GM23338 (cell line): ENCODE measurements around the gene MORC3. TPM values are rescaled to one million over a fixed set of nuclear protein-coding genes. Genes with fewer than 3 reads are reported as not detected.

Source experiments
- ATAC-seq: fragments of 200-7000 bp; cut with Tn5 transposase; 3 replicates; pipeline ENCODE4 v1.9.1; 2020
- DNase-seq: peaks from one replicate; pipeline ENCODE4 v3.0.0-alpha.2; 2015; ENCODE audit warnings: low spot score
- H2AFZ ChIP-seq: fragments of 200-600 bp; sonication (generic); 2 replicates; pipeline ENCODE4 v1.8.0; 2016; ENCODE audit warnings: antibody characterized with exemption, mild to moderate bottlenecking, moderate library complexity
- H3F3A ChIP-seq: fragments of 200-600 bp; sonication (generic); replicated peaks from 2 replicates; pipeline ENCODE4 v1.8.0; 2017; ENCODE audit warnings: antibody characterized with exemption, mixed run types, low read depth
- H3K27ac ChIP-seq: fragments of 200-600 bp; sonication (generic); 2 replicates; pipeline ENCODE4 v1.6.1; 2016; ENCODE audit warnings: low read depth
- H3K27me3 ChIP-seq: fragments of 200-600 bp; sonication (generic); 2 replicates; pipeline ENCODE4 v1.8.0; 2016; ENCODE audit warnings: mild to moderate bottlenecking, mixed run types, moderate library complexity; ENCODE audit not compliant: insufficient read depth
- H3K36me3 ChIP-seq: fragments of 200-600 bp; sonication (generic); 2 replicates; pipeline ENCODE4 v1.8.0; 2016; ENCODE audit warnings: mild to moderate bottlenecking; ENCODE audit not compliant: insufficient read depth
- H3K4me1 ChIP-seq: fragments of 200-600 bp; sonication (generic); 2 replicates; pipeline ENCODE4 v1.8.0; 2016; ENCODE audit warnings: mild to moderate bottlenecking, moderate library complexity; ENCODE audit not compliant: insufficient read depth
- H3K4me2 ChIP-seq: fragments of 200-600 bp; sonication (generic); 2 replicates; pipeline ENCODE4 v1.7.1; 2017; ENCODE audit warnings: mixed run types
- H3K4me3 ChIP-seq: fragments of 200-600 bp; sonication (generic); 2 replicates; pipeline ENCODE4 v1.6.1; 2016; ENCODE audit warnings: mixed run types
- H3K79me2 ChIP-seq: fragments of 200-600 bp; sonication (generic); replicated peaks from 2 replicates; pipeline ENCODE4 v1.8.0; 2017; ENCODE audit warnings: mild to moderate bottlenecking; ENCODE audit not compliant: insufficient read depth
- H3K9me2 ChIP-seq: fragments of 200-600 bp; sonication (generic); 2 replicates; pipeline ENCODE4 v1.8.0; 2017; ENCODE audit not compliant: insufficient read depth
- H4K20me1 ChIP-seq: fragments of 200-600 bp; sonication (generic); replicated peaks from 2 replicates; pipeline ENCODE4 v1.8.0; 2017; ENCODE audit warnings: mild to moderate bottlenecking; ENCODE audit not compliant: insufficient read depth
- H3K27ac Mint-ChIP-seq: 2 replicates; pipeline ENCODE4 v1.8.0; 2020; ENCODE audit warnings: inconsistent platforms, mild to moderate bottlenecking, moderate library complexity, mixed read lengths
- H3K27me3 Mint-ChIP-seq: 3 replicates; pipeline ENCODE4 v1.8.0; 2022; ENCODE audit warnings: low read depth, mild to moderate bottlenecking, moderate library complexity, mixed read lengths, inconsistent platforms; ENCODE audit not compliant: insufficient read depth, poor library complexity
- H3K36me3 Mint-ChIP-seq: 3 replicates; pipeline ENCODE4 v1.8.0; 2021; ENCODE audit warnings: low read depth, mild to moderate bottlenecking, inconsistent platforms, moderate library complexity, mixed read lengths
- H3K4me1 Mint-ChIP-seq: 3 replicates; pipeline ENCODE4 v1.8.0; 2020; ENCODE audit warnings: mild to moderate bottlenecking, inconsistent platforms, mixed read lengths
- H3K4me3 Mint-ChIP-seq: 3 replicates; pipeline ENCODE4 v1.8.0; 2021; ENCODE audit warnings: moderate library complexity, mild to moderate bottlenecking, inconsistent platforms, mixed read lengths
- H3K9me3 Mint-ChIP-seq: 3 replicates; pipeline ENCODE4 v1.8.0; 2020; ENCODE audit warnings: moderate library complexity, mild to moderate bottlenecking, inconsistent platforms, mixed read lengths
- CREB1 ChIP-seq: fragments of 250-450 bp; sonication (Bioruptor Pico); IDR thresholded peaks from 2 replicates; pipeline ENCODE4 v1.5.0; 2020; ENCODE audit warnings: low read depth, mild to moderate bottlenecking, moderate library complexity
- EZH2 ChIP-seq: fragments of 200-600 bp; sonication (generic); IDR thresholded peaks from one replicate; pipeline ENCODE4 v1.8.0; 2017; ENCODE audit warnings: antibody characterized with exemption, mild to moderate bottlenecking, low read depth; ENCODE audit not compliant: unreplicated experiment
- EZH2phosphoT487 ChIP-seq: fragments of 200-600 bp; sonication (generic); IDR thresholded peaks from one replicate; pipeline ENCODE4 v1.8.1; 2018; ENCODE audit warnings: antibody characterized with exemption; ENCODE audit not compliant: unreplicated experiment
- JUNB ChIP-seq: IDR thresholded peaks from one replicate; pipeline ENCODE4 v1.6.1; 2016; ENCODE audit warnings: antibody characterized with exemption; ENCODE audit not compliant: unreplicated experiment
- NANOG ChIP-seq: IDR thresholded peaks from 2 replicates; pipeline ENCODE4 v1.6.1; 2016; ENCODE audit warnings: antibody characterized with exemption, borderline replicate concordance
- POLR2AphosphoS5 ChIP-seq: IDR thresholded peaks from 2 replicates; pipeline ENCODE4 v1.6.1; 2016; ENCODE audit warnings: antibody characterized with exemption, low read depth
- REST ChIP-seq: IDR thresholded peaks from one replicate; pipeline ENCODE4 v1.6.1; 2018; ENCODE audit warnings: antibody characterized with exemption; ENCODE audit not compliant: unreplicated experiment
- STAT1 ChIP-seq: IDR thresholded peaks from one replicate; pipeline ENCODE4 v1.6.1; 2016; ENCODE audit warnings: antibody characterized with exemption; ENCODE audit not compliant: unreplicated experiment
- ZNF114 ChIP-seq: fragments of 250-450 bp; sonication (Bioruptor Pico); IDR thresholded peaks from 2 replicates; pipeline ENCODE4 v1.5.0; 2020; ENCODE audit warnings: mild to moderate bottlenecking, moderate library complexity
- ZNF331 ChIP-seq: fragments of 250-450 bp; sonication (Bioruptor Pico); IDR thresholded peaks from 2 replicates; pipeline ENCODE4 v1.5.0; 2020; ENCODE audit warnings: low read depth, mild to moderate bottlenecking, moderate library complexity
- polyA plus RNA-seq: library from polyadenylated mRNA; unstranded; fragments of >200 nt; fragmentation: Nextera tagmentation; extraction: Ambion mirVana; gene quantifications from 2 replicates; pipeline ENCODE4 v1.2.1, GENCODE V29; 2016
- total RNA-seq: library from RNA; depleted of rRNA; stranded (reverse); fragments of >200 nt; shearing (Covaris generic); gene quantifications from 2 replicates; pipeline ENCODE4 v1.2.3, GENCODE V29; 2014
- TF ChIP-seq, protein P1 (sequence below), 2 experiments: fragments of 200-600 bp in 1 of 2; sonication (generic) in 1 of 2; conservative IDR thresholded peaks; 2 replicates each; pipeline versions ENCODE4 v1.5.1 to v1.6.1; 2016 to 2017; ENCODE audit warnings: antibody characterized with exemption in 2 of 2, low read depth in 2 of 2, mild to moderate bottlenecking in 2 of 2, moderate library complexity in 1 of 2
- TF ChIP-seq, protein P2 (sequence below): IDR thresholded peaks from 2 replicates; pipeline ENCODE4 v1.6.1; 2016; ENCODE audit warnings: antibody characterized with exemption

The MORC3 gene
- total and polyA plus RNA-seq, 2 experiments from 2014 or later: 11.5 to 25.4 TPM

- Histone ChIP-seq H3K4me3 (no peak overlapping the region), H3K27ac (no peak overlapping the region), H3F3A (no peaks in the 10 kb centered on the region), H3K4me1 (no peaks in the 10 kb centered on the region), H2AFZ (no peak overlapping the region), H3K9me2 (no peaks in the 10 kb centered on the region), H3K79me2 (0 out of 2 replicates have a peak, but pooled peaks cover 9% of the 10 kb centered on the region), H4K20me1 (peaks cover 9% of the 10 kb centered on the region; the same call in 1 of the 2 replicates), H3K36me3 (peaks cover 31% of the 10 kb centered on the region), H3K27me3 (no peaks in the 10 kb centered on the region), H3K4me2 (no peak overlapping the region)
- peaks cover 43% of the 10 kb centered on the region for H3K36me3 Mint-ChIP-seq
- no peak for DNase-seq
- no peaks in the 10 kb centered on the region for H3K9me3 Mint-ChIP-seq
- no peak for ATAC-seq
- no peak for TF ChIP-seq EZH2
- TF ChIP-seq, protein P1, sequence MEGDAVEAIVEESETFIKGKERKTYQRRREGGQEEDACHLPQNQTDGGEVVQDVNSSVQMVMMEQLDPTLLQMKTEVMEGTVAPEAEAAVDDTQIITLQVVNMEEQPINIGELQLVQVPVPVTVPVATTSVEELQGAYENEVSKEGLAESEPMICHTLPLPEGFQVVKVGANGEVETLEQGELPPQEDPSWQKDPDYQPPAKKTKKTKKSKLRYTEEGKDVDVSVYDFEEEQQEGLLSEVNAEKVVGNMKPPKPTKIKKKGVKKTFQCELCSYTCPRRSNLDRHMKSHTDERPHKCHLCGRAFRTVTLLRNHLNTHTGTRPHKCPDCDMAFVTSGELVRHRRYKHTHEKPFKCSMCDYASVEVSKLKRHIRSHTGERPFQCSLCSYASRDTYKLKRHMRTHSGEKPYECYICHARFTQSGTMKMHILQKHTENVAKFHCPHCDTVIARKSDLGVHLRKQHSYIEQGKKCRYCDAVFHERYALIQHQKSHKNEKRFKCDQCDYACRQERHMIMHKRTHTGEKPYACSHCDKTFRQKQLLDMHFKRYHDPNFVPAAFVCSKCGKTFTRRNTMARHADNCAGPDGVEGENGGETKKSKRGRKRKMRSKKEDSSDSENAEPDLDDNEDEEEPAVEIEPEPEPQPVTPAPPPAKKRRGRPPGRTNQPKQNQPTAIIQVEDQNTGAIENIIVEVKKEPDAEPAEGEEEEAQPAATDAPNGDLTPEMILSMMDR (conservative IDR thresholded peaks at IDR 0.05; ENCODE audit: low read depth in 2 of 2): no peak
- no peak for TF ChIP-seq POLR2AphosphoS5
- TF ChIP-seq STAT1: no peak
- TF ChIP-seq EZH2phosphoT487: no peak
- TF ChIP-seq, protein P2, sequence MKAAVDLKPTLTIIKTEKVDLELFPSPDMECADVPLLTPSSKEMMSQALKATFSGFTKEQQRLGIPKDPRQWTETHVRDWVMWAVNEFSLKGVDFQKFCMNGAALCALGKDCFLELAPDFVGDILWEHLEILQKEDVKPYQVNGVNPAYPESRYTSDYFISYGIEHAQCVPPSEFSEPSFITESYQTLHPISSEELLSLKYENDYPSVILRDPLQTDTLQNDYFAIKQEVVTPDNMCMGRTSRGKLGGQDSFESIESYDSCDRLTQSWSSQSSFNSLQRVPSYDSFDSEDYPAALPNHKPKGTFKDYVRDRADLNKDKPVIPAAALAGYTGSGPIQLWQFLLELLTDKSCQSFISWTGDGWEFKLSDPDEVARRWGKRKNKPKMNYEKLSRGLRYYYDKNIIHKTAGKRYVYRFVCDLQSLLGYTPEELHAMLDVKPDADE: no peak
- TF ChIP-seq ZNF331 (CRISPR knock-in tag): no peak
- no peak for TF ChIP-seq ZNF114 (CRISPR knock-in tag)
- TF ChIP-seq CREB1 (CRISPR knock-in tag): no peak
- no peak for TF ChIP-seq JUNB
- TF ChIP-seq NANOG: no peak
- no peak for TF ChIP-seq REST
- H3K27ac Mint-ChIP-seq: no peak overlapping the region
- H3K4me3 Mint-ChIP-seq: no peak overlapping the region
- peaks cover 1% of the 10 kb centered on the region for H3K27me3 Mint-ChIP-seq
- H3K4me1 Mint-ChIP-seq: no peaks in the 10 kb centered on the region
These were observed 35.9 kb downstream of the MORC3 start for GRCh38 chr21:36355868-36356267.
